Bronchial epithelial cell (primary cell): ENCODE data around the gene PLXNB2. TPM values are rescaled to one million over a fixed set of nuclear protein-coding genes. Genes with fewer than 3 reads are reported as not detected.

Experiments
- DNase-seq: peaks from one replicate; pipeline ENCODE4 v3.0.0-alpha.2; 2010; ENCODE audit warnings: low read depth
- FAIRE-seq: peaks from 2 replicates; lab custom pipeline; 2011; peaks lifted over from hg19 to GRCh38; lab: Jason Lieb, UNC
- H3K27me3 ChIP-seq: 2 replicates; pipeline ENCODE4 v1.5.1; 2011; ENCODE audit warnings: low read length; ENCODE audit not compliant: control insufficient read depth, insufficient read depth
- H3K36me3 ChIP-seq: 2 replicates; pipeline ENCODE4 v1.5.1; 2011; ENCODE audit warnings: low read length; ENCODE audit not compliant: control insufficient read depth, insufficient read depth
- H3K4me3 ChIP-seq: 2 replicates; pipeline ENCODE4 v1.5.1; 2011; ENCODE audit warnings: mild to moderate bottlenecking, low read depth, low read length, control low read depth
- CTCF ChIP-seq: IDR thresholded peaks from 2 replicates; pipeline ENCODE4 v1.5.1; 2011; ENCODE audit warnings: mild to moderate bottlenecking, moderate library complexity, low read length, control low read depth, inconsistent platforms; ENCODE audit not compliant: insufficient read depth, severe bottlenecking
- total RNA-seq: library from RNA; depleted of rRNA; stranded (reverse); fragments of >200 nt; gene quantifications from 2 replicates; pipeline ENCODE4 v1.2.1, GENCODE V29; 2014

PLXNB2 gene
- total RNA-seq, 1 donor from 2014 or later, result 138 TPM

- Histone ChIP-seq H3K27me3 (no peaks in the 10 kb centered on the region), H3K4me3 (no peak overlapping the region), H3K36me3 (peaks cover 12% of the 10 kb centered on the region)
- DNase-seq (no peak), FAIRE-seq (no peak)
- TF ChIP-seq CTCF, result no peak
Observed at GRCh38 chr22:50272044-50272802, 35.2 kb downstream of the PLXNB2 start.

GRCh38 chr22:50271519-50271970, 35.9 kb downstream of the PLXNB2 start:
- peak; percentile 56 for TF ChIP-seq CTCF
- H3K27me3 ChIP-seq, result no peaks in the 10 kb centered on the region
- FAIRE-seq, result no peak
- H3K4me3 ChIP-seq, result peak overlapping the region; percentile 44
- DNase-seq, result no peak
- H3K36me3 ChIP-seq, result peaks cover 12% of the 10 kb centered on the region

- Histone ChIP-seq H3K27me3 (no peaks in the 10 kb centered on the region), H3K36me3 (peaks cover 9% of the 10 kb centered on the region), H3K4me3 (peak overlapping the region; percentile 44)
- FAIRE-seq, result no peak
- no peak for TF ChIP-seq CTCF
- peak; percentile 42 for DNase-seq
Observed at GRCh38 chr22:50270666-50271394, 36.6 kb downstream of the PLXNB2 start.

GRCh38 chr22:50269970-50270665, 37.3 kb downstream of the PLXNB2 start, which contains the start of gene MAPK11:
Gene MAPK11, minus strand, starts transcription at chr22:50270380. Its CDS starts 88 bp downstream, at chr22:50270292.
- Histone ChIP-seq H3K27me3 (no peaks in the 10 kb centered on the region), H3K4me3 (peak within 1 kb of the TSS; percentile 44), H3K36me3 (peaks cover 4% of the 10 kb centered on the region)
- FAIRE-seq (no peak), DNase-seq (no peak)
- no peak for TF ChIP-seq CTCF

- no peak for FAIRE-seq
- peak overlapping the region; percentile 44 for H3K4me3 ChIP-seq
Observed at GRCh38 chr22:50269573-50269969, 37.9 kb downstream of the PLXNB2 start.

More at GRCh38 chr22:50269573-50269969, 37.9 kb downstream of the PLXNB2 start:
- no peak for DNase-seq
- peaks cover 2% of the 10 kb centered on the region for H3K36me3 ChIP-seq
- TF ChIP-seq CTCF, result no peak
- no peaks in the 10 kb centered on the region for H3K27me3 ChIP-seq
